NK-92 (cell line): Measurements from ENCODE around the gene KRTAP12-2.

Source experiments
- DNase-seq: peaks from one replicate; lab custom pipeline; 2025; ENCODE audit not compliant: unreplicated experiment; lab: John Stamatoyannopoulos, UW

KRTAP12-2 gene

DNA sequence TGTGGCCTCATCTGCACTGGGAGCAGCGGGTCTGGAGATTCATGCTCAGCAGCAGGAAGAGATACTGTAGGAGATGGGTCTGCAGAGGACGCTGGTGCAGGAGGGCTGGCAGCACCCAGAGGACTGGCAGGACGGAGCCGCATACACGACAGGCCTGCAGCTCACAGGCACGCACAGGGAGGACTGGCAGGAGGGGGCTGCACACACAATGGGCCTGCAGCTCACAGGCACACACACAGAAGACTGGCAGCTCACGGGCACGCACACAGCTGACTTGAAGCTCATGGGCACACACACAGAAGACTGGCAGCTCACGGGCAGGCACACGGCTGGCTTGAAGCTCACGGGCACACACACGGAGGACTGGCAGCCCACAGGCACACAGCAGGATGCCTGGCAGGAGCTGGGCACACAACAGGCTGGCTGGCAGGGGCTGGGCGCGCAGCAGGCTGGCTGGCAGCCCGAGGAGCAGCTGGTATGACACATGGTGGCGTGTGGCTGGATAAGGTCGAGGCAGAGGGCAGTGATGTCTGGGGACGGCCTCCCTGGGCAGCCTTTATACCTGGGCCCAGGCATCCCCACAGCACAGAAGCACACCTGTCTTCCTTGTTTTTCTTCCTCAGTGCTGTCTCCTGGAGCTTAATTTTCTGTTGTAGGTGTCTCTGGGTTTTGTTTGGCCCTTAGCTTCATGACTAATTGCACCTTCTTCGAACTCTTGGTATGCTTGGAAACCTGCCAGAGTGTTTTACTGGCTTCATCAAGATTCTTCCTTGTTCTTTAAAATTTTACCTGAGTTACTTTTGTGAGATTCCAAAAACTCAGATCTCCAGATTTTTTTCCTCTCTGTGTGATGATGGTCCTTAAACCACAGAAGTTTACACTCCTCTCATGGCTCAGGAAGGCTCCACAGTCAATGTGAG is at the start of gene KRTAP12-2:
KRTAP12-2 (minus strand) TSS at position 527 of the 920 bp plus-strand sequence; CDS start at position 486, 41 bp downstream.
- no peak for DNase-seq

DNA sequence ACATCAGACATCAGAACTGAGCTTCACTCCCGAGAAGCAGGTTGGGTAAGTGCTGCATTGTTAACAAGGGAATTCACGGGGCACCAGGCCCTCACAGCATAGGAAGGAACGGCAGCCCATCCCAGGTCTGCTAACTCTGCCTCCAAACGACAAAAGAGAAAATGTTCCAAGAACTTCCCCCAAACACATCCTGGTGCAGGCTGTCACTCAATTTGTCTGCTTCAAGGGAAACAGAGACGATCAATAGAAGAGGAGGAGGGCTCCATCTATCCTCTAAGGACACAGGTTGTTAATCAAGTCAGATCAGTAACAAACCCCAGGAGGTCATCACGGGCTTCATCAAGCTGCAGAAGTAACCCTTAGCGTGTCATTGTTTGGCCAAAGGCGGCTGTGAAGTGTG is 48.2 kb upstream of the KRTAP12-2 start:
- no peak for DNase-seq

GRCh38 chr21:44713846-44714245 is 47.1 kb upstream of the KRTAP12-2 start:
- no peak for DNase-seq

DNA sequence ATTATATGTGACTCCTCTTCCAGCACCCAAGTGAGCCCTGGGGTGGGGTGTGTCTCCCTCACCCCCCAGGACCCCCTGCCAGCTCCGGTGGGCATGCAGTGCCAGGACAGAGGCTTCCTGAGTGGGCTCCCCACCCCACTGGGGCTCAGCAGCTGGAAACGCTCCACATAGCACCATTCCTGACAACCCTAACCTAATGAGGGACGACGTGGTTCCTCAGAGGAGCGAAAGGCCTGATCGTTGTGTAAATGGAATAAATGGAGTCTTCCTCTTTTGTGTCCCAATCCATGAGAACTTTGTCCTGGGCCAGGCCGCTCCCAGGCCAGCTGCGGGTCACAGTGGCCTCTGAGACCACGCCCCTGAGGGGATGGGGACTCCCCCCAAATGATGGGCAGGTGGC is 46.4 kb upstream of the KRTAP12-2 start:
- no peak for DNase-seq

DNA sequence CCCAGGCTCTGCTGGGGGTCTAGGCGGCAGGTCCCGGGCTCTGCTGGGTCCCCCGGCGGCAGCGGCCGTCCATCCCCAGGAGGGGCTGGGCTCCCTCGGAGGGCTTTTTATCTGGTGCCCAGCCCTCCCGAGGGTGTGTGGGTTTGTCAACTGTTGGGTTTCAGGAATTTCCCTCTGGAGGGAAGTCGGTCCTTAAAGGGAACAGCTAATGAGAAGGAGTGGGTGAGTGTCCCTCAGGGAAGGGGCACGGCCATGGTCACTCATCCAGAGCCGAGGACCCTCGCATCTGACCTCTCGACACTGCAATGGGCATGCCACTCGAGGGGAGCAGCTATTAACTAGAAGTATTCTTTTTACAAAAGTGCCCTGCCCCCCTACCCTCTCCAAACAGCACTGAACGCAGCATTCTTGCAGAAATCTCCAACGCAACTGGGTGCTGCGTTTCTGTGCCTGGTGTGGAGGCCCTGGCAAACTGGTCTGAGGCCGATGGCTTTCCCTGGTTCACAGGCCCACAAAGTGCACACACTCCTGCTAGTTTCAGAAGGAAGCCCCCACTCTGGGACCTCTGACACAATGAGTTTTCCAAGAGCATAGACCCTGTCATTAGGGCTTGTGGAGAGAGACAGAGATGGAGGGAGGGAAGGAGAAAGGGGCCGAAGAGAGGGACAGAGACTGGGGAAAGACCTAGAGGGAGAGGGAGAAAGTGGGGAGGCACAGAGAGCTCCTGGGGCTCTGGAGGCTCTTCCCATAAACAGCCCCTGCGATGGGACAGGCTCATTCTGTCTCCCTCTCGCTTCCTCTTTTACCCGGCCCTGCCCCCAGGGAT is 45.7 kb upstream of the KRTAP12-2 start:
- no peak for DNase-seq

GRCh38 chr21:44711327-44712202 is 44.8 kb upstream of the KRTAP12-2 start, which contains the start of gene TSPEAR:
TSPEAR (minus strand) TSS chr21:44711572; CDS start chr21:44711514, 58 bp downstream.
- DNase-seq, result no peak

GRCh38 chr21:44710756-44711326 is 44.1 kb upstream of the KRTAP12-2 start:
- DNase-seq, result no peak

DNA sequence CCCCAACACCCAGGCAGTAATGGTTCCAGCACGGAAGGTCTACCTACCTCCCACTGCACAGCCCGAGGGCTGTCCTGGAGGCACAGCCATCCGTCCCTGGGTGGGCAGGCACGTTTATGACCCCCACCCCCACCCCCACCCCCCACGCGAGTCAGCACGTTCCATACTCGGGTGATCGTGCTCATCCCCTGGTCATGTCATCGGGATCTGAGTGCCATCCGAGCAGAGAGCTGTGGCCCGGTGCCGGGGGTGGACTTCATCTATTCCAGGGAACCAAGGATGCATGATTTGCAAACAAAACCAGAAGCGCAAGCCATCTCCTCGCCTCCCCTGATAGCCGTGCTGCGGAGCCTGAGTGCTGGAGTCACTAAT is 43.6 kb upstream of the KRTAP12-2 start:
- DNase-seq, result no peak

DNA sequence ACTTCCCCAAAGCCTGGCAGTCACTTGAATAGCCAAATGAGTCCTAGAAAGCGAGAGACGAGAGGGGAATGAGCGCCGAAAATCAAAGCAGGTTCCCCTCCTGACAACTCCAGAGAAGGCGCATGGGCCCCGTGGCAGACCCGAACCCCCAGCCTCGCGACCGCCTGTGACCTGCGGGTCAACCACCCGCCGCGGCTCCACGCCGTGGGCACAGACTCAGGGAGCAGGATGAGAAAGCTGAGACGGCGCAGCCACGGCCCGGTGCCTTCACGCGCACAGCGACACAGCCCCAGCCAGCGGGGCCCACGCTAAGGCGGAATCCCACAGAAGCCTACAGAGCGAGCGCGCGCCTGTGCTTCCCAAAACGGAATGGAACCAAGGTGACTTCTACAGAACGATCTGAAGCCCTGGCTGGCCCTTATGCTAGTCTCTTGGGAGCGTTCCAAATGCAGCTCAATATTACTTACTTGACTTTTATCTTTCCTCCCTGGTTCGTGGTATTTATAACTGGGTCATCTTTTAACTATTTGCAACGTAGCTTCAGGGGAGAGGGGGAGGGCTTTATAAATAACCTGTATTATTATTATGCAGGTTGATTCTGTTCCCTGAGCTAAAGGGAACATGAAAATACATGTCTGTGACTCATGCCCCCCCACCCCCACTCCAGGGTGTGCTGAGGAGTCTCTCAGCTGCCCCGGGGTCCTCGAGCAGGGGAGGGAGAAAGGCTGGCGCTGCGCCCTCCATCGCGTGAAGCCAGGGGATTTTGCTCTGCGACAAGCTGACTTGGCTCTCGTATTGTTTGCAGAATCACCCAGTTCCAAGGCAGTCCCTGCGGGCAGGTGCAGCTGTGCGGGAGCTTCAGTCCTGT is 42.9 kb upstream of the KRTAP12-2 start:
- no peak for DNase-seq

- DNase-seq, result no peak
These were observed 42.2 kb upstream of the KRTAP12-2 start for GRCh38 chr21:44708866-44709425.

DNA sequence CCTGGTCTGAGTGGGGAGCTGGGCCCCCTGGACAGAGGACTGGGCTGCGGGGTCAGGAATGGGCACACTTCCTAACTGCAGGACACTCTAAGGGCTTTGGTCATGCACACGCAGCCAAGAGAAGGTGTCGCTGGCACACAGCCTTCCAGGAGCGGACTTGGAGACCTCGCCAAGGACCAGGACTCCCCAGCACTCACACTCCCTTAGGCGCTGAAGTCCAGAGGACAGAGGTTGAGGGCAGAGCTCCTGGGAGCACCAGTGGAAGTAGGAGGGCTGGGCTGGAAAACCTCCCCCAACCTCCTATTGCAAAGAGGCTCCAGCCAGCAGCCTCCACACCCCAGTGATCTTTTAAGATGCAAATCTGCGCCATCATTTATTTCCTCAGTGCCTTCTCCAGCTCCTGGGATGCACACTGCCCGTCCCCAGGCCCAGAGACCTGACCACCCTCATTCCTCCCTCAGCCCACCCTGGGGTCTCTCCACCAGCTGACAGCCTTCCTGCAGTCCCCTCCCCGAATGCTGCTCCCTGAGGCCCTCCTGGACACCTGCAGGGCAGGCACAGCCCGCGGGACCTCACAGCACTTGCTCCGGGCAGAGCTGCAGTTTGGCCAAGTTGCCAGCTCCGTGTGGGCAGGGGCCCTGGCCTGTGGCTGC is 41.6 kb upstream of the KRTAP12-2 start:
- no peak for DNase-seq

DNA sequence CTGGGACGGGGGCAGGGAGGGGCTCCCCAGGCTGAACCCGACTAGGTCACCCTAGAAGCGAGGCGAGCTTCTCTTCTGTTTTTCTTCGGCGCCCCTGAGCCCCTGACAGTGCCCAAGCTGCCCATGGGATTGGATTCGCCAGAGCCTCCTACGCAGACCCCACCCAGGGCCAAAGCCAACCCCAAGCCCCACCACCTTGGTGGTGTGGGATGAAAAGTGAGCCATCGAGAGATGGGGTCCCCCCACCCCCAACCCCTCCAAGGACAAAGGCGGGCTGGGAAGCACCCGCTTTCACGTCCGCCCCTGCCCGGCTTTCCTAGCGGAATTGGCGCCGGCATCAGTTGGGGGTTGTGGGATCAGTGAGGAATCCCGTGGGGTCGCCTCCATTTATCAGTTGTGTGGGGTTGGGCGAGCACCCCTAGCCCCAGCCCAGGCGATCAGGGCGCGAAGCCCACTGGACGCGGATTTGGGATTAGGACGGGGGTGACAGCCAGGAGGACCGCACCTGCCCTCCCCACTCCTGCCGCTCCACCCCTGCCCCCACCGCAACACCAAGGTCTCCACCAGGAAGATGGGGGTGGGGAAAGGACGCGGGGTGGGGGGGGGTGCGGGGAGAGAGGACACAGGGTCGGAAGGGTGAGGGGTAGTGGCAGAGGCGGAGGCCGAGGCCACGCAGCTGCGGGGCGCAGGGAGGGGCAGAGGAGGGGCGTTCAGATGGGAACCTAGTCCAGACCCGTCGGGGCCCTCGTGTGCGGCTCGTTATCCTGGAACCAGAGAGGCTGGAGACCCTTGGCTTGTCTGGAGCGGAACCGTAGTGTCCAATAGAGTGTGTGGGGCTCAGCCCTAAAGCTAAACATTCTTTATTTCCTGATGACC is 40.2 kb upstream of the KRTAP12-2 start:
- no peak for DNase-seq

- no peak for DNase-seq
These were observed 39.4 kb upstream of the KRTAP12-2 start for GRCh38 chr21:44706026-44706705.

DNA sequence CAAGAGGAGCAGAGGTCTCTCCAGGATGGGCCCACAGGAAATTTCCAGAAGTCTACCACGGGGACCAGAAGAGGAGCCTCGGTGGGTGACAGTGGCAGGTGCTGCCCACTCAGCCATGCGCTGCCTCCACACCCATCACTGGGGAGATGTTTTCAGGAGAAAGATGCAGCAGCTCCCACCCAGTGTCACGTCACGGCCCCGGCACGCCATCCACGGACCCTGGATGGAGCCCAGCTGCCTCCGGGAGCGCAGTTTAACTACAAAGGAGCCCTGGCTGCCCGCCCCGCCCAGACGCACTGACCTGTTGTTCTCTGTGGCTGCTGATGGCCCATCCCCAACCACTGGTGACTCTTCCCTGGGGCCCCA is 37.9 kb upstream of the KRTAP12-2 start:
- no peak for DNase-seq

DNA sequence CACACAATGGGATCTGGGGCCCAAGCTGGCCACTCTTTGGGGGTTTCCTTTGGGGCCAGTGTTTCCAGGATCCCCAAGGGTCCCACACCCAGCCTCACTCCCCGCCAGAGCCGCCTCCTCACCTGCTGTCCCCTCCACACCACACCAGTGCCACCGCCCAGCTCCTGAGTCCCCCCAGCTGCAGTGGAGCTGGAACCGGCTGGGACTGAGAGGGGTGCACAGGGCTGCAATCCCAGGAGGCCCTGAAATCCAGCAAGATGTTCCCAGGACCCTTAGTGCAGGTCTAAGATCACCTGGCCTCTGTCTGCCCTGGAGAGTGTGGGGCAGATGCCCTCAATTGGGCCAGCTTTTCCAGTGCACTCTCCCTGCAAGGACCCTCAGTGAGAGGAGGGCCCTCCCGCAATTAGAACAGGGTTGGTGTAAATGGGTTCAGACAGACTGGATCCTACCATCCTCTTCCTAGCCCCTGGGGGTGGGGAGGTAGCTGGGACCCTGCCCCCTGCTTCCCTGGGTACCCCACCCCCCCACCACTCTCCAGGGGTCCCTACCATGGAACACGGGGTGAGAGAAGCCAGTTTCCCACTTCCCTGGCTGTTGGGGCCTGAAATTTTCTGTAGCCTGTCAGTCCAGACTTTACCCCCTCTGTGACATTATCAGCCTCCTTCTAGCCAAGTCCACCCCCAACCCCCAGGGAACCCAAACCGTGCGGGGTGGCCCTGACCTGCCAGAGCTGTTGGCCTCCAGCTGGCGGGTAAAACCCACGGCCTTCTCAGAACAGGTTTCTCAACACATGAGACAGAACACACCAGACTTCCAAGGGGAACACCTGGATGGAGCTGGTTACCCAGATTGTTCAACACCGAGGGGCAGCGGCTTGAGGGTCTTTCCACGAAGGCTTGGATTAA is 37.3 kb upstream of the KRTAP12-2 start:
- no peak for DNase-seq

- DNase-seq, result no peak
These were observed 36.4 kb upstream of the KRTAP12-2 start for GRCh38 chr21:44702973-44703730.
